GM18526 (cell line): ENCODE measurements around the gene PARD3.

Experiments used
- POLR2A ChIP-seq: IDR thresholded peaks from 3 replicates; pipeline ENCODE4 v1.6.1; 2011; ENCODE audit not compliant: insufficient read length; ENCODE audit errors: extremely low read depth

PARD3 gene

DNA sequence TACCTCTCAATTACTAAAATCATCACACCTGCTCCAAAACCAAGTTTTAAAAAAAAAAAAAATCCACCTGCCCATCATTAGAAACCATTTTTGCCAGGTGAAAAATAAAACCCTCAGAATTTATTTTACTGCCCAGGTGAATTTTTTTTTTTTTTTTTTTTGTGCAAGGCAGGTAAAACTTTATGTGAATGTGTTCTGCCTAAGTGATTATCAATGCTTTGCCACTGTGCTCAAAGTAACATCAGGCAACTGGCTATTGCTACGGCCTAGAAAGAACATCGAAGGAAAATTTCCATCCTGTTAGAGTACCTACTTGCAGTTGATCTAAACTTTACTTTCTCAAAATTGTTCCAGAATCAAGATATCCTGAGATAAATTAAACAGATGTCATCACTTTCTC, 512.1 kb downstream of the PARD3 start:
- TF ChIP-seq POLR2A: no peak

- TF ChIP-seq POLR2A: no peak
Measured at GRCh38 chr10:34299105-34299611, 515.9 kb downstream of the PARD3 start.

DNA sequence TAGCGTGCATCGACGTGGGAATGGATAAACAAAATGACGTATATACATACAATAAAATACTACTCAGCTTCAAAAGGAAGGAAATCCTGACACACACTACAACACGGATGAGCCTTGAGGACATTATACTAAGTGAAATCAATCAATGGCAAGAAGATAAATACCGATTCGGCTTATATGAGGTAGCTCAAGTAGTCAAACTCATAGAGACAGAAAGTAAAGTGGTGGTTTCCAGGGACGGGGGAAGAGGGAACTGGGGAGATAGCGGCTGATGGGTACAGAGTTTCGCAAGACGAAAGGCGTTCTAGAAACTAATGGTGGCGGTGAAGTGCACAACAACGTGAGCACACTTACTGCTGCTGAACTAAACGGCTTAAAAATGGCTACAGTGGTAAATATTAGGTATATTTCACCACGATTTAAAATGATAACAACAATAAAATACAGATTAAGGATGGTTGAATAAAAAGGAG, 516.7 kb downstream of the PARD3 start:
- TF ChIP-seq POLR2A: no peak

DNA sequence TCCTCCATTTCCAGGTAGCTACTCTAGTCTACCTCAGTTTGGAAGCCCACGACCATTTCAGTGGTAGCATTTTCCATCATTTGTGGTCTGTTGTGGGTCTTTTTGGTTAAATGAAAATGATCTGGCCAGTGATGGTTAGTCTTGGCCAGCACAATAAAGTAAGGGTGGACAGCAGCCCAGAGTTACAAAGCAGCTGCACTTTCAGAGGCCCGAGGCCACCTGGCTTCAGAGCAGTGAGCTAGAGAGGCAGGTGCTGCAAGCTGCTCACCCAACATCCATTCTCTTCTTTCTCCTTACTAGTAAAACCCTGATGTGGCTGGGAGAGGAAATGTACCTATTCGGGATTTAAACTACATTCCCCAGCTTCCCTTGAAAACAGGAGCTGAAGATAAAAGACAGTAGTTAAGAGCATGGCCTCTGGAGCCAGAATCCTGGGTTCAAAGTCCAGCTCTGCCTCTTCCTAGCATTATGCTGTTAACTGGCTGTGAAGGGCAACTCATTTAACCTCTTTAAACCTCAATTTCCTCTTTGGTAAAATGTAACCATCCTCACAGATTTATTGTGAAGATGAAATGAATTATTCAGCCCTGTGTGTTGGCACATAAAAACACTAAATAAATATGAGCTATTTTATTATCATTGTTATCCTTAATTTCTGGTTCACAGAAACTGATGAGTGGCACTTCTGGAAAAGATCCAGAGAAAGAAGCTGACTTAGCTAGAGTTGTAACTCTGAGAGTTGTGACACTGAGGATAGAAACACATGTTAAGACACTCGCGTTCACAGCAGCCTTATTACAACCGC, 517.4 kb downstream of the PARD3 start:
- TF ChIP-seq POLR2A: no peak

- no peak for TF ChIP-seq POLR2A
Measured at GRCh38 chr10:34295142-34295548, 520.0 kb downstream of the PARD3 start.

GRCh38 chr10:34294137-34294536, 521.0 kb downstream of the PARD3 start:
- no peak for TF ChIP-seq POLR2A

DNA sequence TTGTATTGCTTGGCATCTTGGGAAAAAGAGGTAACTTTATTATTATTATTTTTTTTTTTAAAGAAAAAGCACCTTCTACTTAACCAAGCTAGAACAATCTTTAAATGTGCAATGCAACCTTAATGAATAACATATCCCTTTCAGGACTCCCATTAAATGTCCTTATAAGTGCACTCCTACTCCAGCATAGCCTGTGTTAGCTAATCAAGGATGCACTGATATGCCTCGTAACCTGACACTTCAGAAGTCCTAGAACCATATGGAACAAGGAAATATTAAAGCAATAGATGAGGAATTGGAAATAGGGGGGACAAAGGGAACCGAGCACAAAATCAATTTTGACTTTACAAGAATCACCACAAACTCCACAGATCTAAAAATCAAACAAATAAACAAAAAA, 522.4 kb downstream of the PARD3 start:
- TF ChIP-seq POLR2A: no peak

- no peak for TF ChIP-seq POLR2A
Measured at GRCh38 chr10:34292194-34292565, 522.9 kb downstream of the PARD3 start.

DNA sequence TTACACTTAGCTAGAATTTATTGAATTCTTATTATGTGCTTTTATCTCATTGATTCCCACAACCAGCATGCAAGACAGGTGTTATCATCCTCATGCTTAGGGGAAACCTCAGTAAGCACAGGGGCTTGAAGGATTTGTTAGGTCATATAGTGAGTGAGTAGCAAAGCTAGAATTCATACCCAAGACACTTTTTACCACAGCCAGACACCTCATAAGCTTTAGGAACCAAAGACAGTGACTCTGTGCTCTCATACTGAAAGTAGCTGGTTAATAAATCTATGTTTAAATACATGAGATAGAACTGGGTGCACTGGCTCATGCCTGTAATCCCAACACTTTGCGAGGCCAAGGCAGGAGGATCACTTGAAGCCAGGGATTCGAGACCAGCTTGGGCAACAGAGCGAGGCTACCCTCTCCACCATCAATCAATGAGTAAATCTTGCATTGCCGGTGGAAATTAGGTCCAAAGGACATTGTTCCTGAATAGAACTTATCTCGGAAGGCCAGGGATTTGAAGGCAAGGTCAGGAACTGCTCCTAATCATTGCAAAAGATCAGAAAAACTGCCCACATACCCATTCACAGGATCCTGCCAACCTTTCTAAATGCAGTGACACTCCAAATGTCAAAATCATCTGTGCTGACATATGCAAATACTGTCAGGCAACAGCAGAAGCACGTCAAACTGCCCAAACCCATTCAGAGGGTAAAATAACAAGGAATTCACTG, 523.5 kb downstream of the PARD3 start:
- no peak for TF ChIP-seq POLR2A

DNA sequence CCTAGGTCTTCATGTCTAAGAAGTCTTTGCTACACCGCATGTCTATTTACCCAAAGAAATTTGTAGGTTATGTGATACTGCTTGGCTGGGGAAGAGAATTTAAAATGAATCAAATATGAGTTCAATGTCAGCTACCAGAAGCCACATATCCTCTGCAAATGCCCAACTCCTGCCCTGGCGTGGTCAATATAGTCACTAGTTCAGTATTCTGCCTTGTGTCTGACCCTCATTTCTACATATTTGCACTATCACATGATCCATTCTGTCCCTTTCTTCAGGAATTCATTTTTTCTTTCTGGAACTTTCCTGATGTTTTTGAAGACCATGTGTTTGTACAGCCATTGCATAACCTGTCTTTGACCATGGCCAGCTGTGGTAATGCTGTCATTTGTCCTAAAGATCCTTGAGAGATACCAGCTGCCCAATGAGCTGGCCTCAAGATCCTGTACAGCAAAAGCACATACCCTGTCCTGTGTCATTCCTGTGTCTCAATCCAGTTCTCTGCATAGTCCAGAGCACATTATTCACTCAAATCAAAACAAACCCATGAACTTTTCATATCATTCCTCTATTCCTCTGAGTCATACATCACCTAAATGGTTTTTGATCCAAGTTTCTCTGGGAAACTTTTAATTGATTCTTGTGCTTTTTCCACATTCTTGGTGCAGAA, 524.5 kb downstream of the PARD3 start:
- no peak for TF ChIP-seq POLR2A

GRCh38 chr10:34288634-34289033, 526.5 kb downstream of the PARD3 start:
- TF ChIP-seq POLR2A: no peak

DNA sequence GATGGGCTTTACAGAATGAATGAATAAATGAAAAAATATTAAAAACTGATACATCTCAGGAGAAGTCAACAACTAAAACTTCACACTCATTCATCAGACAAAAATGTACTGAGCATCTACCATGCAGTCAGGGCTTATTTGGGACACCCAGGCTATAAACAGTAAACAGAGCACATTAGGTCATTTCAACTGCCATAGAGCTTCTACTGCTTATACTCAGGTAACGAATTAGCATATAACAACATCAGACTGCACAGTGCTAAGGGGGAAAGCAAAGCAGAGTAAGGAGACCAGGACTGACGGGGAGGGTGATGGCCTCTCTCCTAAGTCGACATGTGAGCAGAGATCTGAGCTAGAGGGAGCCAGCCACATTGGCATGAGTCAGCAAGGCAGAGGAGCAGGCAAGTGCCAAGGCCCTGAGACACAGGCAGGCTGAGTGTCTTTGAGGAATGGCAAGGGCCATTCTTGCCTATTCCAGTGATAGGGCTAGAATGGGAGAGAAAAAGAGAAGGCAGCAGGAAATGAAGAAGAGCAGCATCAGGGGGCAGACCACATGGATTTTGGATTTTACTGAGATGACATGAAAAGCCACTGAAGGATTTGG, 528.9 kb downstream of the PARD3 start:
- no peak for TF ChIP-seq POLR2A

GRCh38 chr10:34281661-34282582, 533.2 kb downstream of the PARD3 start:
- no peak for TF ChIP-seq POLR2A
